GM19324 (cell line): ENCODE data around the gene BSCL2.
"Not testable (repeated sequence)": the region's sequence is repeated elsewhere in the genome, so short reads cannot be mapped to it uniquely, and the experiment has no call there.

Source experiments
- ATAC-seq: cut with Tn5 transposase; IDR thresholded peaks from one replicate; pipeline ENCODE4 v1.9.1; 2021; ENCODE audit warnings: mild to moderate bottlenecking, moderate library complexity; ENCODE audit not compliant: unreplicated experiment, low FRiP score

Gene BSCL2

DNA sequence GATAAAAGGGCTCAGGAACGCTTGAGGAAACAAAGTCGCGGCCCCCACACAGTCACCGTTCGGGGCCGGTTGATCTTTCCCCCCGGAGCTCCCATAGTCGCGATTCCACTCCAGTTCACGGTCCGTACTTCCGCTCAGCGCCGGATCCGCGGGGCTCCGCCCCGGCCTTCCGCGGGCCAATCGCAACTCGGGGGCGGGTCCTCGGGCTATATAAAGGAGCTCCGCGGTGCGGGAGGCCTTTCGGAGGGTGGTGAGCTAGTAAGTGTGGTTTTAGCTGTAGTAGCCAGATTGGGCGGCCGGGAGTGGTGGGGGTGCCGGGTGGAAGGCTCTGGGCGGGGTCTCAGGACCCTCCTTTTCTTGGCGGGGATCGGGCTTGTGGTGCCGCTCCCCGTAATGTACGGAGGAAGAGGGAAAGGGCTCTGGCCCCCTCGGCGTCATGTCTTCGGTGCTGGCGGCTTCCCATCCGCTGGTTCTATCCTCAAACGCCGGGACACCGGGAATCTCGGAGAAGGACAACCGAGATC lies 42.1 kb downstream of the BSCL2 start, which contains the start of the genes C11orf98 and CSKMT:
Gene C11orf98, minus strand, starts transcription at position 136 of the 524 bp plus-strand sequence. Its CDS starts 41 bp downstream, at position 95.
Gene CSKMT, plus strand, starts transcription at position 238 of the 524 bp plus-strand sequence. CDS start 568 bp downstream, outside the sequence.
- ATAC-seq: peak; percentile 90

DNA sequence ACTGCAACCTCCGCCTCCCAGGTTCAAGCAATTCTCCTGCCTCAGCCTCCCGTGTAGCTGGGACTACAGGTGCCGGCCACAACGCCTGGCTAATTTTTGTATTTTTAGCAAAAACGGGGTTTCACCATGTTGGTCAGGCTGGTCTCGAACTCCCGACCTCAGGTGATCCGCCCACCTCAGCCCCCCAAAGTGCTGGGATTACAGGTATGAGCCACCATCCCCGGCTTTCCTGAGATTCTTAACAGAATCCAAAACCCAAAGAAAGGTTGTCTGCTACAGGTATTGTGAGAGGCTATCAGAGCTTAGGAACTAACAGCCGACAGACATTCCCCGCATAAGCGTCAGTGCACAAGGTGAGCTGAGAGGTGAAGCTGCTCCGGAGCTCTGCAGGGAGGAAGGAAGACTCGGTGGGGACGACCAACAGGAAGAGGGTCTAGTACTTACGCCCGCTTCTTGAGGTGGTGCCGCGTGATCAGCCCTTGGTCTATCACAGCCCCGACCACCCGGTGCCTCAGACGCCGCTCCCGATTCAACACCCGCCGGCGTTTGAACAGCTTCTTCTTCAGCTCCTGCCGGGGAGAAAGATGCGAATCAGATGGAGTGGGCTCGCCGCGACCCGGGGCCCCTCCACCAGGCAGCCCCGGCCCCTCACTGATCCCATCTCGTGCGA lies 42.7 kb downstream of the BSCL2 start:
- no peak for ATAC-seq

DNA sequence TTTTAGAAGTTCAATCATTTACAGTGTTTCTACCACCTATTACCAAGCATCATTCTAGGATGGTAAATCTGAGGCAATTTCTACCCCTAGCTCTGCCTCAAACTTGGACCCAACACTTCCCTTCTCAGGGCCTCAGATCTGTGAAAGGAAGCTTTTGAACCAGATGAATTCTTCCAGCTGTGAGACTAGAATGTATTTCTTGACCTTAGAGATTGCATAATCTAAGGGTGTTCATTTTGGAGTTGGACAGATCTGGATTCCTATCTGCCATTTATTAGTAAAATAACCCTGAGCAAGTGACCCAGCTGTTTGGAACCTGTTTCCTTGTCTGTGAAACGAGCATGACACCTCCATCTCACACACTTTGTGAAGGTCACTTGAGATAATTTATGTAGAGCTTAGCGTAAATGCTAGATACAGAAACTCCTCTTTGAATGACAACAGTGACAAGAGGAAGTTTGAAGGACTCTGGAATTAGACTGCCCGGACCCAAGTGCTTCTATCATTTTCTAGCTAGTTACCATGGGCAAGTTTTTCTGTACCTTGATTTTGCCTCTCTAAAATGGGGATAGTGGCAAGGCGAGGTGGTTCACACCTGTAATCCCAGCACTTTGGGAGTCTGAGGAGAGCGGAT lies 50.3 kb downstream of the BSCL2 start:
- no peak for ATAC-seq

DNA sequence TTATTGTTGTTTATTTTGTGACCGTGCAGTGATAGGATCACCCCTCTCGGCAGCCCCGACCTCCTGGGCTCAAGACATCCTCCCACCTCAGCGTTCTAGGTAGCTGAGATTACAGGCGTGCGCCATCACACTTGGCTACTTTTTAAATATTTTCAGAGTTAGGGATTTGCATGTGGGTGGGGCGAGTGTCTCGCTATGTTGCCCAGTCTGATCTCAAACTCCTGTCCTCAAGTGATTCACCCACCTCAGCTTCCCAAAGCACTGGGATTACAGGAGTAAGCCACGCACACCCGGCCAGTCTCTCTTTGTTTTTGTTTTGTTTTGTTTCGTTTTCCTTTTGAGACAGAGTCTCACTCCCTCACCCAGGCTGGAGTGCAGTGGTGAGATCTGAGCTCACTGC lies 52.9 kb downstream of the BSCL2 start:
- no peak for ATAC-seq

DNA sequence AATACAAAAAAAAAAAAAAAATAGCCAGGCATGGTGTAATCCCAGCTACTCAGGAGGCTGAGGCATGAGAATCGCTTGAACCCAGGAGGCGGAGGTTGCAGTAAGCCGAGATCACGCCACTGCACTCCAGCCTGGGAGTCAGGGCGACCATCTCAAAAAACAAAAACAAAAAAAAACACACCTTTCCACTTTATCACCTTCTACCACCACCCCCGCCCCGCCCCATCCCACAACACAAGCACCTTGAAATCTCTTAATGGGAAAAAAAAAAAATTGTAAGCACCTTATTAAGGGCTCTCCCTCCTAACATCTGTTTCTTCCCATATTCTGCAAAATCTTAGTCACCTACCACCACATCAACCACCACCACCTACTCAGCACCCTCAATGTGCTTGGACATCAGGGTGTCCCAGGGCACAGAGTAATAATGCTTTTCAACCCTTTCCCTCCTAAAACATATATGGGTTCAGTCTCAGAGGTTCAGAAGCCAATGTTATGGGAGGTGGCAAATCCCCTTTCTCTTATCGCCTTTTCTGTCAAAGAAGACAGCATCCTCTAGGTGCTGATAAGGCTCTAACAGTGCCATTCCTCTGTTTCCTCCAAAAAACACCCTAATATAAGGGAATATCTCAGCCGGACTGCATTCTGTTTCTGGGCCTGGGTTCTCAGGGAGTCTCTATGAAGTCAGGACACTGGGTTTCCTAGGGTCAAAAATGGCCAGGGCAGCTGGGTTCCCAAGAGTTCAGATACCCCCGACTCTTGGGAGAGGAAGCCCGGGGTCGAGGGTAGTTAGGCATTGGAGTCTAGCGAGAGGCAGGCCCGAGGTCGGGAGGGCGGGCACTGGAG lies 54.8 kb downstream of the BSCL2 start:
- ATAC-seq: peak; percentile 19

DNA sequence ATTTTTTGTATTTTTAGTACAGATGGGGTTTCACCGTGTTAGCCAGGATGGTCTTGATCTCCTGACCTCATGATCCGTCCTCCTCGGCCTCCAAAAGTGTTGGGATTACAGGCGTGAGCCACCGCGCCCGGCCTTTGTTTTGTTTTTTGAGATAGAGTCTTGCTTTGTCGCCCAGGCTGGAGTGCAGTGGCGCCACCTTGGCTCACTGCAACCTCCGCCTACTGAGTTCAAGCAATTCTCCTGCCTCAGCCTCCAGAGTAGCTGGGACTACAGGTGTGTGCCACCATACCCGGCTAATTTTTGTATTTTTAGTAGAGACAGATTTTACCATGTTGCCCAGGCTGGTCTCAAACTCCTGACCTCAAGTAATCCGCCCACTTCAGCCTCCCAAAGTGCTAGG lies 56.9 kb downstream of the BSCL2 start:
- ATAC-seq: not testable (repeated sequence)

DNA sequence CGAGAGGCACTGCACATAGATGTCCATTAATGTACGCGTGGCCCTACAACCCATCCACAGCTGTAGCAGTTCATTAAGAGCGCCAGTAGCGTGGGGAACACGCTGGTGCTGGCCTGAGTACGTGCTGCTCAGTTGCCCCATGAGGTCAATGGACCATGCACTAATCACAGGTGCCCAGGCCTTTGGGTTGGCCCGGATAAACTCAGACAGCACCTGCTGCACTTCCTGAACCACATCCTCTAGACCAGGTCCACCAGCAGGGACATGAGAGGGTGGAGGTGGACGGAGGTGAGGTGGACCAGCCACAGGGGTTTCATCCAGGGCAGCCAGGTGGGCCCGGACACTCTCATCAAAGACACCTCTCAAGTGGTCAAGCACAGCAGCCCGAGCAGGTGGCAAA lies 57.7 kb downstream of the BSCL2 start:
- ATAC-seq: no peak

DNA sequence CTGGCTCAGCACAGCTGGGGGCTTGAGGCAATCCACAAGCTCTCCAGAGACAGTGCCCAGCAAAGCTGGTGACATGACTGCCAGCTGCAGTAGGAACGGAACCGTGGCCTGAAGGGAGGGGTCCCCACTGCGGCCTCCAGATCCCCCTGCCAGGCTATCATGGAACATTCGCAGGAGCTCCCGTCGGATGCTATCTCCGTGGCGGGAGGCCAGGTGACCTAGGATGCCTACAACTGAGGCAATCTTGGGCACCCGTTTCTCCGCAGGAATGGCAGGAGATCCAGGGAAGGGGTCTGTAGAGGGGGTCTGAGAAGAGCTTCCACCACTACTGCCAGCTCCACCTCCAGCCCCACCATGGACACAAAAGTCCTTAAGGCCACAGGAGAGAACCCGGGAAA lies 58.3 kb downstream of the BSCL2 start:
- no peak for ATAC-seq

DNA sequence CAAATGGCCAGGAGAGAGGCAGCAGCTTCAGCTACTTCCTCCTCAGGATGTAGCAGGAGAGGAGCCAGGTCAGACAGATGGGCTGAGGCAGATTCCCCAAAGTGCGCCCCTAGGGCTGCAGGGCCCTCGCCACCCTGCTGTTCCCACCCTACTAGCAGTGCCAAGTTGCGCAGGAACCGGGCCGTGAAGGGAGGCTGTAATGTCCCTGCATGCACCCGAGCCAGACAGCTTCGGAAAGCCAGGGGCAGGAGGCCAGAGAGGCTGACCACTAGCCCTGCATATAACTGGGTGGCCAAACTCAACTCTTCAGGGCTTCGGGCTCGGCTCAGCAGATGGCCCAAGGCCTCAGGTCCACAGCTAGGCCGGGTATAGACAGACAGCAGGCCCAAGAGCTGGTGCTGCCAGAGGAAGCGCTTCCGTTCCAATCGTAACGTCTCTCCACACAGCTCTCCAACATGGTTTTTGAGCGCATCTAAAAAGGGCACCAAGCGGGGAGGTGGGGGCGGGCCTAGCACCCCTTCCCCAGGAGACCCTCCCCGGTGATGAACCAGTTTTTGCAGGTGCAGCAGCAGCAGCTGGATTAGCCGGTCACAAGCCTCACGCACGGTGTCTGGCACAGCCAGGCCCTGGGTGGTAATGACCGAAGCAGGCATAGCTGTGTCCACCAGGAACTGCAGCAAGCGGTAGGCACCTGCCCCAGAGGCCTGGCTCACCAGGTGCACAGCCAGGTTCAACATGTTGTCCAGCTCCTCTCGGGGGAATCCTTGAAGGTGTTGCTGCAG lies 58.8 kb downstream of the BSCL2 start:
- ATAC-seq: no peak

DNA sequence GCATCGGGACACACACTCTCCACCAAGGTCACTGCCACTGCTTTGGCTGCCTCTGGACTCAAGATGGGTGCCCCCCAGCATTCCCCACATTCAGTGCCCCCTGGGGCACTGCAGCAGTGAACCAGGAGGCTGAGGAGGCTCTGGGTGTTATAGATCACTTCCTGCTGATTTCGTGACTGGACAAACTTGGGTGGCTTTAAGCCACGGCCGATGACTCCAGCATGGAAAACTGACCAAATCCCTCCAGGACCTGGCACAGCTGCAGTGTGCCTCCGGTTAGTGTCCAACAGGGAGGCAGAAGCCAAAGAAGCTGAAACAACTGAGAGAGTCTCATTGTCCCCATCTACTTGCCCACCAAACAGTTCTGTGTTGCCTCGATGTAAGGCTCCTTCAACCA lies 59.6 kb downstream of the BSCL2 start:
- ATAC-seq: no peak

DNA sequence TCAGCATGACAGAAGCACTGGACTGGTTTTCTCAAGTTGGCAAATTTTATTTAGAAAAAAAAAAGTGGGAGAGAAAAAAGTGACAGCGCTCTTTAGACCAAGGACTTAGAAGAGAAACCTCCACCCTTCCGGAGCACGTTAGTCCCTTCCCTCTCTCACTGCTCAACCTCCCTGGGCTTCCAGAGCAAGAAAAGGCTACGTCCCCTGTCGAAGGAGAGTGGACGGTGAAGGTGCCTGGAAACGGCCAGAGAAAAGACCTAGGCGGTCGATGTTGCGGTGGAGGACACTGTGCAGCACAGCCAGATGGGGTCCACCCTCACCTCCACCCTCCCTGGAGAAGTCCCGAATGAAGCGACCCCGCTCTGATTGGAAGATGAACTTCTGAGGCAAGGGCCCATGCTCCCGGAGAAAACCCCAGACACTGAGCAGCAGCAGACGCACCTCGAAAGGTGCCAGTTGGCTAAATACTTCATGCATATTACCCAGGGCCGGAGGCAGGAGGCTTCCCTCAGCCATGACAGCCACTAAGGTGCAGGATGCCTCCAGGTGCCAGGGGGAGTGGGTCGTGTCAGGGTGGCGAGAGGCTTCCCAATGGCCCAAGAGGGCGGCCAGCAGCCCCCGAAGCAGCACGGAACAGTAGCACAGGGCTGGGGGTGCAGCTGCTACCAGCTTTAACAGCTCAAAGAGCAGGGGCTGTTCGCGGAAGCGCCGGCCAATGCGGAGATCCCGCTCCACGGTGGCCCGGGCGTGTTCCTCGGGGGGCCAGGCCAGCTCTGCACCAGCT lies 60.2 kb downstream of the BSCL2 start:
- ATAC-seq: no peak

DNA sequence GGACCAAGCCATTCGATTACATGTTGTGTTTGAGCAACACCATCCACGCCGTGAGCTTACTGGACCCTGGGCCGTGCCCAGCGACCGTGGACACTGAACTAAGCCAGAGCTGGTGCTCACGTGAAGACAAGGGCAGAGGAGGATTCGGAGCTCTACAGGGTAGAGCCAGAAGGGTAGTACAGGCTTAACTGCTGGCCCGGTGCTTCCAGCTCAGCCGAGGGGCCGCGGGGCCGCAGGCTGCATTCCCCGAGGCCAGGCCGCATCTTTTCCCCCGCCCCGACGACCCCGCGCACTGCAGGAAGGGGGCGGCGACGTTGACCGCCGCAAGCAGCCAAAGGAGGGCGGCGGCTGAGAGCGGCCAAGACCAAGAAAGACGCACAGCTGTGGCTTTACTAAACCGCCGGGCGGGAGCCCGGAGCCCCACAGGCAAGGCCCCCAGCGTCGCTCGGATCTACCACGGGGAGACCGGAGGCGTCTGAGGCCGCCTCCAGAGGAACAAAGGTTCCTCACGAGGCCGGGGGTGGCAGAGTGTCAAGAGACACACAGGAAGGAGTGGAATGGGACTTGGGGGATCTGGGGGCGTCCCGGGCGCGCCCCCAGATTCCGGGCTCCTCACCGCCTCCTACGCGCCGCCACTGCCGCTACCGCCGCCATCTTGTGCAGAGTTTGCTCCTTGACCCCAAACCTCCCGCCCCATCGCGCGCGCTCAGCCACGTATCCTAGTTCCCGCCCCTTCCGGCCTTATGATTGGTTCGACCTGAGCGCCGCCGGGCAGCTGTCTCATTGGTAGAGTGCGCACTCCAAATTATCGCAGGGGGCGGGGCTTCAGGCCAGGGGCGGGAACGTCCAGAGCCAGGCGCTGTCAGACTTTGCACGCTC lies 61.0 kb downstream of the BSCL2 start, which contains the start of gene GANAB:
Gene GANAB, minus strand, starts transcription at position 668 of the 879 bp plus-strand sequence. Its CDS starts 14 bp downstream, at position 654.
- ATAC-seq: peak; percentile 95

DNA sequence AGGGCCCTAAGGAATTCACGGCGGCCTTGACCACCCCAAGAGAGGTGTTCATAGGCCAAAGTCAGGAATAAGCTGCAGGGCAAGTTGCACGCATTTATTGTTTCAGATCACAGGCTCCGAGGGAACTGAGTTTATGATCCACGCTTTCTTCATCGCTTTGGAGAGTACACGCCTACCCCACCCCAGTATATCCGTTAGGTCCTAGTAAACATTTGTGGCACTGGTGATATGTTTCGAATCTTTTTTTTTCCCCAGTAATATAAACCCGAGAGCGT lies 61.6 kb downstream of the BSCL2 start:
- no peak for ATAC-seq

DNA sequence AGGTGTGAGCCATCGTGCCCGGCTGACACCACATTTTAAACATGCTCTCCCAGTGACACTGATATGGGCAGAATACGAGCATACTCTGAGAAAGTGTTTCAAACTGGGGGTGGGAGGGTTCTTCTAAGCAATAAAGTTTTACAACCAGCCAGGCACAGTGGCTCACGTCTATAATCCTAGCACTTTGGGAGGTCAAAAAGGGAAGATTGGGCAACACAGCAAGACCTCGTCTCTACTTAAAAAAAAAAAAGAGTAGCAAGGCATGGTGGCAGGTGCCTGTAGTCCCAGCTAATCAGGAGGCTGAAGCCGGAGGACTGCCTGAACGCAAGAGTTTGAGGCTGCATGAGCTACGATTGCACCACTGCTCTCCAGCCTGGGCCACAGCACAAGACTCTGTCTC lies 63.0 kb downstream of the BSCL2 start:
- no peak for ATAC-seq
